ENCODE measurements around the gene RPAIN. TPM values are rescaled to one million over a fixed set of nuclear protein-coding genes. Genes with fewer than 3 reads are reported as not detected.

Gene RPAIN
- total and polyA plus RNA-seq, 2 of the 13 experiments (the other 11 are each of a cell fraction or from before 2014, with no cell fraction given): 42.1 to 58.5 TPM

GRCh38 chr17:5438716-5439445 lies 18.9 kb downstream of the RPAIN start, which contains the start of gene C1QBP (continued):
- TF ChIP-seq ARID2 (CRISPR knock-in tag; IDR thresholded peaks at IDR 0.05; ENCODE audit: borderline replicate concordance) (no peak), PBX2 (CRISPR knock-in tag; IDR thresholded peaks at IDR 0.05) (no peak), ZNF672 (CRISPR knock-in tag; IDR thresholded peaks at IDR 0.05) (peak; percentile 91; the same call in 1 of the 2 replicates), CHD4 (IDR thresholded peaks at IDR 0.05; ENCODE audit: borderline replicate concordance, low read length) (no peak), RFX1 (IDR thresholded peaks at IDR 0.05) (no peak), HNRNPH1 (optimal IDR thresholded peaks at IDR 0.05; ENCODE audit: low read depth, low read length) (no peak), ETV6 (CRISPR knock-in tag; conservative IDR thresholded peaks at IDR 0.05) (peak; percentile 57), GZF1 (CRISPR knock-in tag; IDR thresholded peaks at IDR 0.05) (no peak), ZBTB33 (CRISPR knock-in tag; IDR thresholded peaks at IDR 0.05) (peak; percentile 51; the same call in 1 of the 2 replicates), ZBTB20 (CRISPR knock-in tag; IDR thresholded peaks at IDR 0.05; ENCODE audit: borderline replicate concordance, low read depth) (no peak), SYNCRIP (IDR thresholded peaks at IDR 0.05; ENCODE audit: insufficient read depth, low read depth, low read length) (no peak), ZFP36L2 (CRISPR knock-in tag; IDR thresholded peaks at IDR 0.05) (no peak), MIXL1 (CRISPR knock-in tag; IDR thresholded peaks at IDR 0.05) (no peak), ZNF557 (CRISPR knock-in tag; IDR thresholded peaks at IDR 0.05) (no peak), ZC3H4 (CRISPR knock-in tag; IDR thresholded peaks at IDR 0.05; ENCODE audit: borderline replicate concordance) (no peak), NFYC (CRISPR knock-in tag; IDR thresholded peaks at IDR 0.05) (peak; percentile 17; the same call in 1 of the 2 replicates), POLR2G (IDR thresholded peaks at IDR 0.05; ENCODE audit: low read depth, low read length) (peak; percentile 90), DDIT3 (CRISPR knock-in tag; IDR thresholded peaks at IDR 0.05) (no peak), LBX2 (CRISPR knock-in tag; IDR thresholded peaks at IDR 0.05; ENCODE audit: borderline replicate concordance) (peak; percentile 93), PAWR (CRISPR knock-in tag; IDR thresholded peaks at IDR 0.05; ENCODE audit: borderline replicate concordance) (no peak), ZNF138 (CRISPR knock-in tag; IDR thresholded peaks at IDR 0.05; ENCODE audit: low read depth) (peak; percentile 74; the same call in 1 of the 2 replicates), ZNF800 (CRISPR knock-in tag; IDR thresholded peaks at IDR 0.05) (peak; percentile 59; the same call in 1 of the 2 replicates), ZNF160 (CRISPR knock-in tag; IDR thresholded peaks at IDR 0.05) (no peak), ARNT2 (CRISPR knock-in tag; IDR thresholded peaks at IDR 0.05; ENCODE audit: low read depth) (peak; percentile 88), ZNF383 (CRISPR knock-in tag; IDR thresholded peaks at IDR 0.05; ENCODE audit: borderline replicate concordance) (no peak), FOXM1 (CRISPR knock-in tag; IDR thresholded peaks at IDR 0.05) (peak; percentile 69; the same call in 1 of the 2 replicates)
